HepG2 (cell line): ENCODE results near the gene TMEM41B. TPM values are rescaled to one million over a fixed set of nuclear protein-coding genes. Genes with fewer than 3 reads are reported as not detected.
A peak's percentile ranks its signal among the peaks of the same experiment; 100 is the strongest.

Source experiments
- AKAP8 ChIP-seq: sonication (generic); formaldehyde crosslinking; IDR thresholded peaks from 2 replicates; pipeline ENCODE4 v1.5.1; 2020; ENCODE audit warnings: mild to moderate bottlenecking, missing genetic modification reagents
- CREM ChIP-seq, 2 experiments: sonication (generic) in 1 of 2; formaldehyde crosslinking in 1 of 2; IDR thresholded peaks; 2 replicates each; pipeline versions ENCODE4 v1.4.0 to v1.6.1; 2016 to 2020; ENCODE audit warnings: antibody characterized with exemption in 1 of 2, mild to moderate bottlenecking in 1 of 2, missing genetic modification reagents in 1 of 2
- FOSL1 ChIP-seq: sonication (generic); formaldehyde crosslinking; IDR thresholded peaks from 2 replicates; pipeline ENCODE4 v1.9.0; 2021; ENCODE audit warnings: missing genetic modification reagents, borderline replicate concordance
- HNF4G ChIP-seq, 2 experiments: sonication (generic) in 1 of 2; formaldehyde crosslinking in 1 of 2; IDR thresholded peaks; 2 replicates each; pipeline versions ENCODE4 v1.4.0 to v1.6.1; 2011 to 2020; ENCODE audit warnings: borderline replicate concordance in 2 of 2, low read depth in 2 of 2, mild to moderate bottlenecking in 2 of 2, low read length in 1 of 2, missing genetic modification reagents in 1 of 2, moderate library complexity in 1 of 2
- HNRNPH1 ChIP-seq: fragments of 200-400 bp; formaldehyde crosslinking; optimal IDR thresholded peaks from 2 replicates; pipeline ENCODE3; 2017; ENCODE audit warnings: mild to moderate bottlenecking, low read depth, low read length
- MLXIP ChIP-seq: sonication (generic); formaldehyde crosslinking; IDR thresholded peaks from 2 replicates; pipeline ENCODE4 v1.9.0; 2021; ENCODE audit warnings: missing genetic modification reagents, borderline replicate concordance
- TBP ChIP-seq: sonication (generic); formaldehyde crosslinking; IDR thresholded peaks from 2 replicates; pipeline ENCODE4 v1.5.0; 2020; ENCODE audit warnings: missing genetic modification reagents
- TERF1 ChIP-seq: sonication (generic); formaldehyde crosslinking; IDR thresholded peaks from 2 replicates; pipeline ENCODE4 v1.8.0; 2022; ENCODE audit warnings: mild to moderate bottlenecking, missing genetic modification reagents, moderate library complexity
- ZBTB21 ChIP-seq: sonication (generic); formaldehyde crosslinking; IDR thresholded peaks from 2 replicates; pipeline ENCODE4 v1.4.0; 2020; ENCODE audit warnings: missing genetic modification reagents
- ZBTB26 ChIP-seq: IDR thresholded peaks from 2 replicates; pipeline ENCODE4 v1.6.1; 2016; ENCODE audit warnings: missing compliant biosample characterization, missing genetic modification reagents, borderline replicate concordance
- ZFP36L2 ChIP-seq: sonication (generic); formaldehyde crosslinking; IDR thresholded peaks from 2 replicates; pipeline ENCODE4 v1.4.0; 2020; ENCODE audit warnings: missing genetic modification reagents
- ZFP37 ChIP-seq: sonication (generic); formaldehyde crosslinking; IDR thresholded peaks from 2 replicates; pipeline ENCODE4 v1.4.0; 2020; ENCODE audit warnings: missing genetic modification reagents, borderline replicate concordance
- ZFP41 ChIP-seq: sonication (generic); formaldehyde crosslinking; IDR thresholded peaks from 2 replicates; pipeline ENCODE4 v1.4.0; 2020; ENCODE audit warnings: mild to moderate bottlenecking, missing genetic modification reagents, borderline replicate concordance
- ZNF232 ChIP-seq: sonication (generic); formaldehyde crosslinking; IDR thresholded peaks from 2 replicates; pipeline ENCODE4 v1.4.0; 2020; ENCODE audit warnings: missing genetic modification reagents, borderline replicate concordance
- ZNF234 ChIP-seq: sonication (generic); formaldehyde crosslinking; conservative IDR thresholded peaks from 2 replicates; pipeline ENCODE4 v1.5.1; 2020; ENCODE audit warnings: mild to moderate bottlenecking, missing genetic modification reagents
- ZNF256 ChIP-seq: sonication (generic); formaldehyde crosslinking; conservative IDR thresholded peaks from 2 replicates; pipeline ENCODE4 v1.4.0; 2020; ENCODE audit warnings: missing genetic modification reagents
- ZNF589 ChIP-seq: sonication (generic); formaldehyde crosslinking; conservative IDR thresholded peaks from 2 replicates; pipeline ENCODE4 v1.8.0; 2022; ENCODE audit warnings: mild to moderate bottlenecking, moderate library complexity, missing genetic modification reagents
- ZNF777 ChIP-seq: sonication (generic); formaldehyde crosslinking; IDR thresholded peaks from 2 replicates; pipeline ENCODE4 v1.4.0; 2020; ENCODE audit warnings: missing genetic modification reagents
- ZNF883 ChIP-seq: sonication (generic); formaldehyde crosslinking; IDR thresholded peaks from 2 replicates; pipeline ENCODE4 v1.5.1; 2020; ENCODE audit warnings: mild to moderate bottlenecking, missing genetic modification reagents; ENCODE audit errors: not compliant biosample characterization
- ZNF891 ChIP-seq: sonication (generic); formaldehyde crosslinking; IDR thresholded peaks from 2 replicates; pipeline ENCODE4 v1.5.0; 2020; ENCODE audit warnings: mild to moderate bottlenecking, missing genetic modification reagents
- polyA plus RNA-seq, 8 experiments: library from polyadenylated mRNA; depleted of rRNA in 3 of 8; stranded (reverse) in 7 of 8; unstranded in 1 of 8; fragments of >200 nt; fragmentation: Illumina TruSeq in 4 of 8; extraction: Trizol in 4 of 8; gene quantifications; 2 replicates each; pipeline versions ENCODE4 v1.2.1 to v1.2.3, GENCODE V29; 2011 to 2016; ENCODE audit warnings: low read depth in 4 of 8, missing spikeins in 1 of 8, mixed read lengths in 1 of 8; ENCODE audit not compliant: insufficient read depth in 1 of 8
- total RNA-seq, 5 experiments: library from RNA; depleted of rRNA; stranded (reverse); fragments of >200 nt; fragmentation: Illumina TruSeq; extraction: Trizol; gene quantifications; 2 replicates each; pipeline ENCODE4 v1.2.3, GENCODE V29; 2016; ENCODE audit warnings: low read depth in 1 of 5
- TF ChIP-seq, protein P1 (sequence below): IDR thresholded peaks from 2 replicates; pipeline ENCODE4 v1.6.1; 2016; ENCODE audit warnings: low read depth, control low read depth
- TF ChIP-seq, protein P2 (sequence below): sonication (generic); formaldehyde crosslinking; IDR thresholded peaks from 2 replicates; pipeline ENCODE4 v1.8.1; 2023; ENCODE audit warnings: missing genetic modification reagents, mild to moderate bottlenecking, borderline replicate concordance

The TMEM41B gene
- total and polyA plus RNA-seq, 2 of the 13 experiments (the other 11 are each of a cell fraction or from before 2014, with no cell fraction given): 36.8 to 48.1 TPM

GRCh38 chr11:9314291-9315077 lies at the start of gene TMEM41B (continued):
- TF ChIP-seq HNF4G (IDR thresholded peaks at IDR 0.05; ENCODE audit: borderline replicate concordance, low read depth, low read length): no peak
- TF ChIP-seq HNF4G (CRISPR knock-in tag; IDR thresholded peaks at IDR 0.05; ENCODE audit: borderline replicate concordance, low read depth): no peak
- TF ChIP-seq, protein P1, sequence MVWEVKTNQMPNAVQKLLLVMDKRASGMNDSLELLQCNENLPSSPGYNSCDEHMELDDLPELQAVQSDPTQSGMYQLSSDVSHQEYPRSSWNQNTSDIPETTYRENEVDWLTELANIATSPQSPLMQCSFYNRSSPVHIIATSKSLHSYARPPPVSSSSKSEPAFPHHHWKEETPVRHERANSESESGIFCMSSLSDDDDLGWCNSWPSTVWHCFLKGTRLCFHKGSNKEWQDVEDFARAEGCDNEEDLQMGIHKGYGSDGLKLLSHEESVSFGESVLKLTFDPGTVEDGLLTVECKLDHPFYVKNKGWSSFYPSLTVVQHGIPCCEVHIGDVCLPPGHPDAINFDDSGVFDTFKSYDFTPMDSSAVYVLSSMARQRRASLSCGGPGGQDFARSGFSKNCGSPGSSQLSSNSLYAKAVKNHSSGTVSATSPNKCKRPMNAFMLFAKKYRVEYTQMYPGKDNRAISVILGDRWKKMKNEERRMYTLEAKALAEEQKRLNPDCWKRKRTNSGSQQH (CRISPR knock-in tag): no peak; the same call in 1 of the 2 replicates
- no peak for TF ChIP-seq MLXIP (CRISPR knock-in tag)
- TF ChIP-seq ZNF777: peak; percentile 30
- TF ChIP-seq ZBTB26 (CRISPR knock-in tag): no peak
- TF ChIP-seq ZNF232 (CRISPR knock-in tag): no peak
- no peak; the same call in 1 of the 2 replicates for TF ChIP-seq ZFP41 (CRISPR knock-in tag)
- TF ChIP-seq ZFP37: 0 out of 2 replicates have a peak, but pooled peaks have one; percentile 39
- TF ChIP-seq ZBTB21: peak; percentile 83
- TF ChIP-seq FOSL1: no peak
- peak; percentile 79 for TF ChIP-seq ZNF883
- TF ChIP-seq ZNF891 (CRISPR knock-in tag): no peak; the same call in 1 of the 2 replicates
- TF ChIP-seq ZNF234 (CRISPR knock-in tag): no peak
- TF ChIP-seq TBP: no peak
- no peak for TF ChIP-seq TERF1 (CRISPR knock-in tag)
- TF ChIP-seq ZNF256 (CRISPR knock-in tag): no peak
- TF ChIP-seq, protein P2, sequence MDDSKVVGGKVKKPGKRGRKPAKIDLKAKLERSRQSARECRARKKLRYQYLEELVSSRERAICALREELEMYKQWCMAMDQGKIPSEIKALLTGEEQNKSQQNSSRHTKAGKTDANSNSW: 0 out of 2 replicates have a peak, but pooled peaks have one; percentile 16
- peak; percentile 76 for TF ChIP-seq CREM (IDR thresholded peaks at IDR 0.05)
- TF ChIP-seq CREM (CRISPR knock-in tag; IDR thresholded peaks at IDR 0.05): no peak
- TF ChIP-seq HNRNPH1: no peak
- TF ChIP-seq AKAP8 (CRISPR knock-in tag): no peak; the same call in 1 of the 2 replicates
- TF ChIP-seq ZNF589: no peak
- no peak for TF ChIP-seq ZFP36L2 (CRISPR knock-in tag)
